HEK293T (cell line): ENCODE data around the gene GARNL3.

Experiments used
- CTBP1 ChIP-seq: fragments of 450-650 bp; IDR thresholded peaks from 2 replicates; pipeline ENCODE4 v1.6.1; 2016; ENCODE audit warnings: borderline replicate concordance
- LEF1 ChIP-seq: fragments of 450-650 bp; IDR thresholded peaks from 2 replicates; pipeline ENCODE4 v1.6.1; 2017; ENCODE audit warnings: mild to moderate bottlenecking, borderline replicate concordance
- TARDBP ChIP-seq: fragments of 450-650 bp; IDR thresholded peaks from 2 replicates; pipeline ENCODE4 v1.6.1; 2016
- ZNF384 ChIP-seq: fragments of 450-650 bp; IDR thresholded peaks from 2 replicates; pipeline ENCODE4 v1.6.1; 2016
- TF ChIP-seq, protein P1 (sequence below): fragments of 450-650 bp; IDR thresholded peaks from 2 replicates; pipeline ENCODE4 v1.6.1; 2016

DNA sequence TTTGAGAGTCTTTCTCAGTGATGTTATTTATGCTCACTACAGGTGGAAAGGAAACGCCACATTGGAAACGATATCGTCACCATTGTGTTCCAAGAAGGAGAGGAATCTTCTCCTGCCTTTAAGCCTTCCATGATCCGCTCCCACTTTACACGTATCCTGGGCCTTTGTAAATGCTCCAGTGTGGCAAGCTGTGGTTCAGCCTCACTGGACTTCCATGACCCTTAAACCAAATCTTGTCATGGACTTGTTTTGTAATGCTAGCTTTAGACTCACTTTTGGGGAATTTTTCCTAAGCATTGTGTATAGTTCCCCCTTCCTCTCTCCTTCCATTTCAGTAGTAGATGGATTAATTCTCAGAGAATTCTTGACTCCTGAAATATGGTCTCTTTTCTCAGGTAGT lies 71.5 kb downstream of the GARNL3 start:
- TF ChIP-seq LEF1 (no peak), ZNF384 (no peak), TARDBP (no peak), CTBP1 (no peak)
- TF ChIP-seq, protein P1, sequence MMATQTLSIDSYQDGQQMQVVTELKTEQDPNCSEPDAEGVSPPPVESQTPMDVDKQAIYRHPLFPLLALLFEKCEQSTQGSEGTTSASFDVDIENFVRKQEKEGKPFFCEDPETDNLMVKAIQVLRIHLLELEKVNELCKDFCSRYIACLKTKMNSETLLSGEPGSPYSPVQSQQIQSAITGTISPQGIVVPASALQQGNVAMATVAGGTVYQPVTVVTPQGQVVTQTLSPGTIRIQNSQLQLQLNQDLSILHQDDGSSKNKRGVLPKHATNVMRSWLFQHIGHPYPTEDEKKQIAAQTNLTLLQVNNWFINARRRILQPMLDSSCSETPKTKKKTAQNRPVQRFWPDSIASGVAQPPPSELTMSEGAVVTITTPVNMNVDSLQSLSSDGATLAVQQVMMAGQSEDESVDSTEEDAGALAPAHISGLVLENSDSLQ, result no peak
